Mammary epithelial cell (primary cell): Measurements from ENCODE around the gene RSBN1L.

Experiments
- EZH2 ChIP-seq: IDR thresholded peaks from 2 replicates; pipeline ENCODE4 v1.6.1; 2012; ENCODE audit warnings: low read length, inconsistent platforms, borderline replicate concordance
- TF ChIP-seq, protein P1 (sequence below), 2 donors: IDR thresholded peaks in 1 of 2; conservative IDR thresholded peaks in 1 of 2; 2 replicates each; pipeline ENCODE4 v1.5.1; 2011 to 2012; ENCODE audit warnings: inconsistent platforms in 2 of 2, low read length in 2 of 2, mild to moderate bottlenecking in 2 of 2, control low read depth in 1 of 2, low read depth in 1 of 2; ENCODE audit not compliant: insufficient read depth in 1 of 2; ENCODE audit errors: extremely low read depth in 1 of 2

DNA sequence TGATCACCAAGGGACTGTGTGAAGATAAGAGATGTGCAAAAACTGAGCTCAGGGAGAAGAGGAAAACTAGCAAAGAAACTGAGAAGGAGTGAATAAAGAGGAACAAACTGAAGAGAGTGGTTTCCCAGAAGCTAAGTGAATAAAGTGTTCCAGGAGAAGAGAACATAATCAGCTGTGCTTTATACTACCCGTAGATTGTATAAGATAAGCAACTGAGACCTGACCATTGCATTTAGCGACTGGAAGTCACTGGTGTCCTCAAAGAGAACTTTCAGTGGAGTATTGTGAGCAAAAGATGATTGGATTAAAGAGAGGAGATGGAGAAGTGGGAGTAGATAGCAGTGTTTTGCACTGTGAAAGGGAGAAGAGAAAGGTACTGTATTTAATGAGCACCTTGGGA is 116.9 kb downstream of the RSBN1L start:
- TF ChIP-seq, protein P1, sequence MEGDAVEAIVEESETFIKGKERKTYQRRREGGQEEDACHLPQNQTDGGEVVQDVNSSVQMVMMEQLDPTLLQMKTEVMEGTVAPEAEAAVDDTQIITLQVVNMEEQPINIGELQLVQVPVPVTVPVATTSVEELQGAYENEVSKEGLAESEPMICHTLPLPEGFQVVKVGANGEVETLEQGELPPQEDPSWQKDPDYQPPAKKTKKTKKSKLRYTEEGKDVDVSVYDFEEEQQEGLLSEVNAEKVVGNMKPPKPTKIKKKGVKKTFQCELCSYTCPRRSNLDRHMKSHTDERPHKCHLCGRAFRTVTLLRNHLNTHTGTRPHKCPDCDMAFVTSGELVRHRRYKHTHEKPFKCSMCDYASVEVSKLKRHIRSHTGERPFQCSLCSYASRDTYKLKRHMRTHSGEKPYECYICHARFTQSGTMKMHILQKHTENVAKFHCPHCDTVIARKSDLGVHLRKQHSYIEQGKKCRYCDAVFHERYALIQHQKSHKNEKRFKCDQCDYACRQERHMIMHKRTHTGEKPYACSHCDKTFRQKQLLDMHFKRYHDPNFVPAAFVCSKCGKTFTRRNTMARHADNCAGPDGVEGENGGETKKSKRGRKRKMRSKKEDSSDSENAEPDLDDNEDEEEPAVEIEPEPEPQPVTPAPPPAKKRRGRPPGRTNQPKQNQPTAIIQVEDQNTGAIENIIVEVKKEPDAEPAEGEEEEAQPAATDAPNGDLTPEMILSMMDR (conservative IDR thresholded peaks at IDR 0.05 in 1 of 2, IDR thresholded peaks at IDR 0.05 in 1 of 2; ENCODE audit: extremely low read depth in 1 of 2, insufficient read depth in 1 of 2, low read depth in 1 of 2, low read length in 2 of 2) = no peak
- no peak for TF ChIP-seq EZH2
